Measurements from ENCODE around the gene ASB6. TPM values are rescaled to one million over a fixed set of nuclear protein-coding genes. Genes with fewer than 3 reads are reported as not detected.

ASB6 gene
- total and polyA plus RNA-seq, 2 of the 13 experiments (the other 11 are each of a cell fraction or from before 2014, with no cell fraction given): 8.2 to 8.4 TPM

DNA sequence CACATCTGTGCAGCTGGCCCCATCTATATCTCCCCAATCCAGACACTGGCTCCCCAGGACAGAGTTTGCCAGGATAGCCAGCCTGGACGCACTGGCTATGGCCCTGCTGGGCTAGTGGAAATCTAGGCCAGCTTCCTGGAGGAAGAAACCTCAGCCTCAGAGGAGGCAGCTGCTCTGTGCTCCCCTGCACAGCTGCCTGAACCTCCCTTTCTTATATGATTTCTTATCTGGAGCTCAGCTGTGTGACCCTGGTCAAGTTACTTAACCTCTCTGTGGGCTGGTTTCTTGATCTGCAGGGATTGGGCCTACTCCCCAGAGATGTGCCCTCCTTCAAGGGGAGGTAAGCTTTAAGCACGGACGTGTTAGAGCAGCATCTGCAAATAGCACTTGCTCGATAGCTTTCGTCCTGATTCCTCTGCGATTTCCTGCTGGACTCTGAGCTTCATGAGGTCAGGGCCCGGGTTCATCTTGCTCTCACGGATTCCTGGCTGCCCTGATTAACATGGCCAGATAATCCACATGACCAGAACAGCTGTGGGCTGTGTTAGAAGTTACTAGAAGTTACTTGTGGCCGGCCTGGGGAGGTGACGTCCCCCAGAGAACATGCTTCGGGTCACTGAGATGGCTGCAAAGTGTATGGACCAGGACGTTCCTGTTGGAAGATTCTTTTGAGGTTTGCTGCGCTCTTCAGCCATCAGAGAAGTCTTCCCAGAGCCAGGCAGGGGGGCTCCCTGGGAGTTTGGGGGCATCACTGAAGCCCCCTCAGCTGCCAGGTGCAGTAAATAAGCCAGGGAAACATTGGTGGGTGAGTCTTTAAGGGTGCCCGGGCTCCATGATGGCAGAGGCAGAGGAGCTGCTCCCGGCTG lies 35.6 kb downstream of the ASB6 start (continued):
- TF ChIP-seq HOXA9 (CRISPR knock-in tag; IDR thresholded peaks at IDR 0.05; ENCODE audit: borderline replicate concordance) (no peak), ZBTB7B (CRISPR knock-in tag; IDR thresholded peaks at IDR 0.05) (peak; percentile 83; the same call in 1 of the 2 replicates), PRPF4 (IDR thresholded peaks at IDR 0.05; ENCODE audit: low read depth, low read length, poor library complexity, severe bottlenecking) (no peak), ZNF441 (CRISPR knock-in tag; IDR thresholded peaks at IDR 0.05; ENCODE audit: borderline replicate concordance) (peak; percentile 11; the same call in 1 of the 2 replicates), ZNF503 (CRISPR knock-in tag; IDR thresholded peaks at IDR 0.05) (no peak), ZNF773 (CRISPR knock-in tag; IDR thresholded peaks at IDR 0.05; ENCODE audit: borderline replicate concordance) (peak; percentile 56; the same call in 1 of the 2 replicates), EEA1 (CRISPR knock-in tag; IDR thresholded peaks at IDR 0.05; ENCODE audit: borderline replicate concordance) (no peak), GABPA (IDR thresholded peaks at IDR 0.05; ENCODE audit: low read depth, low read length) (no peak), GABPA (CRISPR knock-in tag; IDR thresholded peaks at IDR 0.05; ENCODE audit: low read depth) (peak; percentile 53), JARID2 (CRISPR knock-in tag; IDR thresholded peaks at IDR 0.05; ENCODE audit: insufficient replicate concordance) (no peak), HMG20B (CRISPR knock-in tag; conservative IDR thresholded peaks at IDR 0.05) (peak; percentile 28; the same call in 1 of the 2 replicates), ZNF224 (CRISPR knock-in tag; IDR thresholded peaks at IDR 0.05) (peak; percentile 88; the same call in 1 of the 2 replicates), ZNF180 (CRISPR knock-in tag; IDR thresholded peaks at IDR 0.05; ENCODE audit: borderline replicate concordance, low read depth) (no peak), CC2D1A (CRISPR knock-in tag; IDR thresholded peaks at IDR 0.05) (no peak)
- TF ChIP-seq, protein P1, sequence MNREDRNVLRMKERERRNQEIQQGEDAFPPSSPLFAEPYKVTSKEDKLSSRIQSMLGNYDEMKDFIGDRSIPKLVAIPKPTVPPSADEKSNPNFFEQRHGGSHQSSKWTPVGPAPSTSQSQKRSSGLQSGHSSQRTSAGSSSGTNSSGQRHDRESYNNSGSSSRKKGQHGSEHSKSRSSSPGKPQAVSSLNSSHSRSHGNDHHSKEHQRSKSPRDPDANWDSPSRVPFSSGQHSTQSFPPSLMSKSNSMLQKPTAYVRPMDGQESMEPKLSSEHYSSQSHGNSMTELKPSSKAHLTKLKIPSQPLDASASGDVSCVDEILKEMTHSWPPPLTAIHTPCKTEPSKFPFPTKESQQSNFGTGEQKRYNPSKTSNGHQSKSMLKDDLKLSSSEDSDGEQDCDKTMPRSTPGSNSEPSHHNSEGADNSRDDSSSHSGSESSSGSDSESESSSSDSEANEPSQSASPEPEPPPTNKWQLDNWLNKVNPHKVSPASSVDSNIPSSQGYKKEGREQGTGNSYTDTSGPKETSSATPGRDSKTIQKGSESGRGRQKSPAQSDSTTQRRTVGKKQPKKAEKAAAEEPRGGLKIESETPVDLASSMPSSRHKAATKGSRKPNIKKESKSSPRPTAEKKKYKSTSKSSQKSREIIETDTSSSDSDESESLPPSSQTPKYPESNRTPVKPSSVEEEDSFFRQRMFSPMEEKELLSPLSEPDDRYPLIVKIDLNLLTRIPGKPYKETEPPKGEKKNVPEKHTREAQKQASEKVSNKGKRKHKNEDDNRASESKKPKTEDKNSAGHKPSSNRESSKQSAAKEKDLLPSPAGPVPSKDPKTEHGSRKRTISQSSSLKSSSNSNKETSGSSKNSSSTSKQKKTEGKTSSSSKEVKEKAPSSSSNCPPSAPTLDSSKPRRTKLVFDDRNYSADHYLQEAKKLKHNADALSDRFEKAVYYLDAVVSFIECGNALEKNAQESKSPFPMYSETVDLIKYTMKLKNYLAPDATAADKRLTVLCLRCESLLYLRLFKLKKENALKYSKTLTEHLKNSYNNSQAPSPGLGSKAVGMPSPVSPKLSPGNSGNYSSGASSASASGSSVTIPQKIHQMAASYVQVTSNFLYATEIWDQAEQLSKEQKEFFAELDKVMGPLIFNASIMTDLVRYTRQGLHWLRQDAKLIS (CRISPR knock-in tag; IDR thresholded peaks at IDR 0.05): peak; percentile 37; the same call in 1 of the 2 replicates
- TF ChIP-seq, protein P2, sequence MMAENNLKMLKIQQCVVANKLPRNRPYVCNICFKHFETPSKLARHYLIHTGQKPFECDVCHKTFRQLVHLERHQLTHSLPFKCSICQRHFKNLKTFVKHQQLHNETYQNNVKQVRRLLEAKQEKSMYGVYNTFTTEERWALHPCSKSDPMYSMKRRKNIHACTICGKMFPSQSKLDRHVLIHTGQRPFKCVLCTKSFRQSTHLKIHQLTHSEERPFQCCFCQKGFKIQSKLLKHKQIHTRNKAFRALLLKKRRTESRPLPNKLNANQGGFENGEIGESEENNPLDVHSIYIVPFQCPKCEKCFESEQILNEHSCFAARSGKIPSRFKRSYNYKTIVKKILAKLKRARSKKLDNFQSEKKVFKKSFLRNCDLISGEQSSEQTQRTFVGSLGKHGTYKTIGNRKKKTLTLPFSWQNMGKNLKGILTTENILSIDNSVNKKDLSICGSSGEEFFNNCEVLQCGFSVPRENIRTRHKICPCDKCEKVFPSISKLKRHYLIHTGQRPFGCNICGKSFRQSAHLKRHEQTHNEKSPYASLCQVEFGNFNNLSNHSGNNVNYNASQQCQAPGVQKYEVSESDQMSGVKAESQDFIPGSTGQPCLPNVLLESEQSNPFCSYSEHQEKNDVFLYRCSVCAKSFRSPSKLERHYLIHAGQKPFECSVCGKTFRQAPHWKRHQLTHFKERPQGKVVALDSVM (CRISPR knock-in tag; IDR thresholded peaks at IDR 0.05): peak; percentile 66; the same call in 1 of the 2 replicates
